ENCODE results near the gene HOXD10. TPM values are rescaled to one million over a fixed set of nuclear protein-coding genes. Genes with fewer than 3 reads are reported as not detected.
A peak's percentile ranks its signal among the peaks of the same experiment; 100 is the strongest.

Gene HOXD10
- total and polyA plus RNA-seq, 2 of the 13 experiments (the other 11 are each of a cell fraction or from before 2014, with no cell fraction given) = not detected

DNA sequence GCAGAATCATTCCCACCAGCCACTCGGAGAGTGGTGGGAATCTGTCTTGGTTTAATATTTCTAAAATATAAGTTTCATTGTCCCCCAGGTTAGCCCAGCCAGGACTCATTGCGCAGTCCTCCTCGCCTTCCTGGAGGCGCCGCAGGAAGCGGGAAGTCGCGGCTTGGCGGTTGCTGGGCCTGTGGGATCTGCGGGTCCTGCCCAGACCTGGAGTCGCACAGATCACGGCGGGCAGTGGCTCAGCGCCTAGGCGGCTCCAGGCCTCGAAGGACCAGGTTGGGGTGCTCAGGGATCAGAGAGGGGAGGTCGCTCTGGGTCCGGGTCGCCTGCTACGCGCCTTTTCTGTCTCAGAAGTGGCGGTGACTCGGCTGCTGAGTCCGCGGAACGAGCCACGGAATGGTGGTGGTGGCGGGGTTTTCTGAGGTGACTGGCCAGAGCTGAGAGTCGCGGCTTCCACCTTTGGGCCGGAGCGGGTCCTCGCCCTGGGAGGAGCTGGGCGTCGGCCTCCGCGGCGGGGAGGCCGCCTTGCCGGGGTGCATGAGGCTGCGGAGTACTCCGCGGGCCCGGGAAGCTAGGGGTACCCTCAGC, 43.2 kb downstream of the HOXD10 start (continued):
- TF ChIP-seq, protein P1, sequence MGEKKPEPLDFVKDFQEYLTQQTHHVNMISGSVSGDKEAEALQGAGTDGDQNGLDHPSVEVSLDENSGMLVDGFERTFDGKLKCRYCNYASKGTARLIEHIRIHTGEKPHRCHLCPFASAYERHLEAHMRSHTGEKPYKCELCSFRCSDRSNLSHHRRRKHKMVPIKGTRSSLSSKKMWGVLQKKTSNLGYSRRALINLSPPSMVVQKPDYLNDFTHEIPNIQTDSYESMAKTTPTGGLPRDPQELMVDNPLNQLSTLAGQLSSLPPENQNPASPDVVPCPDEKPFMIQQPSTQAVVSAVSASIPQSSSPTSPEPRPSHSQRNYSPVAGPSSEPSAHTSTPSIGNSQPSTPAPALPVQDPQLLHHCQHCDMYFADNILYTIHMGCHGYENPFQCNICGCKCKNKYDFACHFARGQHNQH (CRISPR knock-in tag; IDR thresholded peaks at IDR 0.05) = no peak
- TF ChIP-seq, protein P2, sequence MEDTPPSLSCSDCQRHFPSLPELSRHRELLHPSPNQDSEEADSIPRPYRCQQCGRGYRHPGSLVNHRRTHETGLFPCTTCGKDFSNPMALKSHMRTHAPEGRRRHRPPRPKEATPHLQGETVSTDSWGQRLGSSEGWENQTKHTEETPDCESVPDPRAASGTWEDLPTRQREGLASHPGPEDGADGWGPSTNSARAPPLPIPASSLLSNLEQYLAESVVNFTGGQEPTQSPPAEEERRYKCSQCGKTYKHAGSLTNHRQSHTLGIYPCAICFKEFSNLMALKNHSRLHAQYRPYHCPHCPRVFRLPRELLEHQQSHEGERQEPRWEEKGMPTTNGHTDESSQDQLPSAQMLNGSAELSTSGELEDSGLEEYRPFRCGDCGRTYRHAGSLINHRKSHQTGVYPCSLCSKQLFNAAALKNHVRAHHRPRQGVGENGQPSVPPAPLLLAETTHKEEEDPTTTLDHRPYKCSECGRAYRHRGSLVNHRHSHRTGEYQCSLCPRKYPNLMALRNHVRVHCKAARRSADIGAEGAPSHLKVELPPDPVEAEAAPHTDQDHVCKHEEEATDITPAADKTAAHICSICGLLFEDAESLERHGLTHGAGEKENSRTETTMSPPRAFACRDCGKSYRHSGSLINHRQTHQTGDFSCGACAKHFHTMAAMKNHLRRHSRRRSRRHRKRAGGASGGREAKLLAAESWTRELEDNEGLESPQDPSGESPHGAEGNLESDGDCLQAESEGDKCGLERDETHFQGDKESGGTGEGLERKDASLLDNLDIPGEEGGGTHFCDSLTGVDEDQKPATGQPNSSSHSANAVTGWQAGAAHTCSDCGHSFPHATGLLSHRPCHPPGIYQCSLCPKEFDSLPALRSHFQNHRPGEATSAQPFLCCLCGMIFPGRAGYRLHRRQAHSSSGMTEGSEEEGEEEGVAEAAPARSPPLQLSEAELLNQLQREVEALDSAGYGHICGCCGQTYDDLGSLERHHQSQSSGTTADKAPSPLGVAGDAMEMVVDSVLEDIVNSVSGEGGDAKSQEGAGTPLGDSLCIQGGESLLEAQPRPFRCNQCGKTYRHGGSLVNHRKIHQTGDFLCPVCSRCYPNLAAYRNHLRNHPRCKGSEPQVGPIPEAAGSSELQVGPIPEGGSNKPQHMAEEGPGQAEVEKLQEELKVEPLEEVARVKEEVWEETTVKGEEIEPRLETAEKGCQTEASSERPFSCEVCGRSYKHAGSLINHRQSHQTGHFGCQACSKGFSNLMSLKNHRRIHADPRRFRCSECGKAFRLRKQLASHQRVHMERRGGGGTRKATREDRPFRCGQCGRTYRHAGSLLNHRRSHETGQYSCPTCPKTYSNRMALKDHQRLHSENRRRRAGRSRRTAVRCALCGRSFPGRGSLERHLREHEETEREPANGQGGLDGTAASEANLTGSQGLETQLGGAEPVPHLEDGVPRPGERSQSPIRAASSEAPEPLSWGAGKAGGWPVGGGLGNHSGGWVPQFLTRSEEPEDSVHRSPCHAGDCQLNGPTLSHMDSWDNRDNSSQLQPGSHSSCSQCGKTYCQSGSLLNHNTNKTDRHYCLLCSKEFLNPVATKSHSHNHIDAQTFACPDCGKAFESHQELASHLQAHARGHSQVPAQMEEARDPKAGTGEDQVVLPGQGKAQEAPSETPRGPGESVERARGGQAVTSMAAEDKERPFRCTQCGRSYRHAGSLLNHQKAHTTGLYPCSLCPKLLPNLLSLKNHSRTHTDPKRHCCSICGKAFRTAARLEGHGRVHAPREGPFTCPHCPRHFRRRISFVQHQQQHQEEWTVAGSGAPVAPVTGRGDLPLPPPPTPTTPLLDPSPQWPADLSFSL (CRISPR knock-in tag; IDR thresholded peaks at IDR 0.05) = no peak
- TF ChIP-seq, protein P3, sequence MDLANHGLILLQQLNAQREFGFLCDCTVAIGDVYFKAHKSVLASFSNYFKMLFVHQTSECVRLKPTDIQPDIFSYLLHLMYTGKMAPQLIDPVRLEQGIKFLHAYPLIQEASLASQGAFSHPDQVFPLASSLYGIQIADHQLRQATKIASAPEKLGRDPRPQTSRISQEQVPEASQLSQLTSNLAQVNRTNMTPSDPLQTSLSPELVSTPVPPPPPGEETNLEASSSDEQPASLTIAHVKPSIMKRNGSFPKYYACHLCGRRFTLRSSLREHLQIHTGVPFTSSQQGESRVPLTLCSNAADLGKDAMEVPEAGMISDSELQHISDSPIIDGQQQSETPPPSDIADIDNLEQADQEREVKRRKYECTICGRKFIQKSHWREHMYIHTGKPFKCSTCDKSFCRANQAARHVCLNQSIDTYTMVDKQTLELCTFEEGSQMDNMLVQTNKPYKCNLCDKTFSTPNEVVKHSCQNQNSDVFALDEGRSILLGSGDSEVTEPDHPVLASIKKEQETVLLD (CRISPR knock-in tag; IDR thresholded peaks at IDR 0.05; ENCODE audit: low read depth) = no peak
- TF ChIP-seq, protein P4, sequence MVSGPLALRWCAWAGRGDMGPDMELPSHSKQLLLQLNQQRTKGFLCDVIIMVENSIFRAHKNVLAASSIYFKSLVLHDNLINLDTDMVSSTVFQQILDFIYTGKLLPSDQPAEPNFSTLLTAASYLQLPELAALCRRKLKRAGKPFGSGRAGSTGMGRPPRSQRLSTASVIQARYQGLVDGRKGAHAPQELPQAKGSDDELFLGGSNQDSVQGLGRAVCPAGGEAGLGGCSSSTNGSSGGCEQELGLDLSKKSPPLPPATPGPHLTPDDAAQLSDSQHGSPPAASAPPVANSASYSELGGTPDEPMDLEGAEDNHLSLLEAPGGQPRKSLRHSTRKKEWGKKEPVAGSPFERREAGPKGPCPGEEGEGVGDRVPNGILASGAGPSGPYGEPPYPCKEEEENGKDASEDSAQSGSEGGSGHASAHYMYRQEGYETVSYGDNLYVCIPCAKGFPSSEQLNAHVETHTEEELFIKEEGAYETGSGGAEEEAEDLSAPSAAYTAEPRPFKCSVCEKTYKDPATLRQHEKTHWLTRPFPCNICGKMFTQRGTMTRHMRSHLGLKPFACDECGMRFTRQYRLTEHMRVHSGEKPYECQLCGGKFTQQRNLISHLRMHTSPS (CRISPR knock-in tag; IDR thresholded peaks at IDR 0.05; ENCODE audit: low read depth) = 0 out of 2 replicates have a peak, but pooled peaks have one; percentile 20
- no peak for TF ChIP-seq SMAD3 (CRISPR knock-in tag; IDR thresholded peaks at IDR 0.05)
- no peak for TF ChIP-seq HCFC1 (IDR thresholded peaks at IDR 0.05; ENCODE audit: low read depth, low read length)
- no peak for TF ChIP-seq PCBP1 (IDR thresholded peaks at IDR 0.05; ENCODE audit: borderline replicate concordance, low read depth, low read length)
- no peak for TF ChIP-seq KDM3A (CRISPR knock-in tag; IDR thresholded peaks at IDR 0.05; ENCODE audit: low read depth)
- TF ChIP-seq ZNF143 (CRISPR knock-in tag; IDR thresholded peaks at IDR 0.05) = no peak
- TF ChIP-seq ZC3H4 (CRISPR knock-in tag; IDR thresholded peaks at IDR 0.05; ENCODE audit: borderline replicate concordance) = no peak
- no peak for TF ChIP-seq ZNF556 (CRISPR knock-in tag; IDR thresholded peaks at IDR 0.05; ENCODE audit: borderline replicate concordance)
- TF ChIP-seq, protein P5, sequence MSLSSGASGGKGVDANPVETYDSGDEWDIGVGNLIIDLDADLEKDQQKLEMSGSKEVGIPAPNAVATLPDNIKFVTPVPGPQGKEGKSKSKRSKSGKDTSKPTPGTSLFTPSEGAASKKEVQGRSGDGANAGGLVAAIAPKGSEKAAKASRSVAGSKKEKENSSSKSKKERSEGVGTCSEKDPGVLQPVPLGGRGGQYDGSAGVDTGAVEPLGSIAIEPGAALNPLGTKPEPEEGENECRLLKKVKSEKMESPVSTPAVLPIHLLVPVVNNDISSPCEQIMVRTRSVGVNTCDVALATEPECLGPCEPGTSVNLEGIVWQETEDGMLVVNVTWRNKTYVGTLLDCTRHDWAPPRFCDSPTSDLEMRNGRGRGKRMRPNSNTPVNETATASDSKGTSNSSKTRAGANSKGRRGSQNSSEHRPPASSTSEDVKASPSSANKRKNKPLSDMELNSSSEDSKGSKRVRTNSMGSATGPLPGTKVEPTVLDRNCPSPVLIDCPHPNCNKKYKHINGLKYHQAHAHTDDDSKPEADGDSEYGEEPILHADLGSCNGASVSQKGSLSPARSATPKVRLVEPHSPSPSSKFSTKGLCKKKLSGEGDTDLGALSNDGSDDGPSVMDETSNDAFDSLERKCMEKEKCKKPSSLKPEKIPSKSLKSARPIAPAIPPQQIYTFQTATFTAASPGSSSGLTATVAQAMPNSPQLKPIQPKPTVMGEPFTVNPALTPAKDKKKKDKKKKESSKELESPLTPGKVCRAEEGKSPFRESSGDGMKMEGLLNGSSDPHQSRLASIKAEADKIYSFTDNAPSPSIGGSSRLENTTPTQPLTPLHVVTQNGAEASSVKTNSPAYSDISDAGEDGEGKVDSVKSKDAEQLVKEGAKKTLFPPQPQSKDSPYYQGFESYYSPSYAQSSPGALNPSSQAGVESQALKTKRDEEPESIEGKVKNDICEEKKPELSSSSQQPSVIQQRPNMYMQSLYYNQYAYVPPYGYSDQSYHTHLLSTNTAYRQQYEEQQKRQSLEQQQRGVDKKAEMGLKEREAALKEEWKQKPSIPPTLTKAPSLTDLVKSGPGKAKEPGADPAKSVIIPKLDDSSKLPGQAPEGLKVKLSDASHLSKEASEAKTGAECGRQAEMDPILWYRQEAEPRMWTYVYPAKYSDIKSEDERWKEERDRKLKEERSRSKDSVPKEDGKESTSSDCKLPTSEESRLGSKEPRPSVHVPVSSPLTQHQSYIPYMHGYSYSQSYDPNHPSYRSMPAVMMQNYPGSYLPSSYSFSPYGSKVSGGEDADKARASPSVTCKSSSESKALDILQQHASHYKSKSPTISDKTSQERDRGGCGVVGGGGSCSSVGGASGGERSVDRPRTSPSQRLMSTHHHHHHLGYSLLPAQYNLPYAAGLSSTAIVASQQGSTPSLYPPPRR (CRISPR knock-in tag; IDR thresholded peaks at IDR 0.05; ENCODE audit: borderline replicate concordance) = no peak

Measured in HepG2 (cell line).